Measurements from ENCODE around the gene SNAPC2. TPM values are rescaled to one million over a fixed set of nuclear protein-coding genes. Genes with fewer than 3 reads are reported as not detected.

SNAPC2 gene
- total RNA-seq, 1 experiment from 2014 or later = 23.2 TPM

DNA sequence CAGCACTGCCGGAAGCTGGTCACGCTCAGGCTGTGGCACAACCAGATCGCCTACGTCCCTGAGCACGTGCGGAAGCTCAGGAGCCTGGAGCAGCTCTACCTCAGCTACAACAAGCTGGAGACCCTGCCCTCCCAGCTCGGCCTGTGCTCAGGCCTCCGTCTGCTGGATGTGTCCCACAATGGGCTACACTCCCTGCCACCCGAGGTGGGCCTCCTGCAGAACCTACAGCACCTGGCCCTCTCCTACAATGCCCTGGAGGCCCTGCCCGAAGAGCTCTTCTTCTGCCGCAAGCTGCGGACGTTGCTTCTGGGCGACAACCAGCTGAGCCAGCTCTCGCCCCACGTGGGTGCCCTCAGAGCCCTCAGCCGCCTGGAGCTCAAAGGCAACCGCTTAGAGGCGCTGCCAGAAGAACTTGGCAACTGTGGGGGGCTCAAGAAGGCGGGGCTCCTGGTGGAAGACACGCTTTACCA, 19.7 kb upstream of the SNAPC2 start (continued):
- no peak for TF ChIP-seq MLX (CRISPR knock-in tag; IDR thresholded peaks at IDR 0.05)
- no peak for TF ChIP-seq JUN (CRISPR knock-in tag; IDR thresholded peaks at IDR 0.05)
- no peak for TF ChIP-seq ETV6 (CRISPR knock-in tag; IDR thresholded peaks at IDR 0.05)
- no peak for TF ChIP-seq ZNF416 (CRISPR knock-in tag; IDR thresholded peaks at IDR 0.05)
- no peak for TF ChIP-seq ZNF423 (CRISPR knock-in tag; IDR thresholded peaks at IDR 0.05)
- TF ChIP-seq GABPB1 (CRISPR knock-in tag; IDR thresholded peaks at IDR 0.05) = no peak

- Mint-ChIP-seq H3K27ac (no peak overlapping the region), H3K9me3 (no peaks in the 10 kb centered on the region), H3K36me3 (no peaks in the 10 kb centered on the region), H3K4me1 (peaks cover 20% of the 10 kb centered on the region), H3K4me3 (no peak overlapping the region), H3K27me3 (ENCODE audit: low read depth) (peaks cover 13% of the 10 kb centered on the region)
- POLR2A ChIA-PET = interaction anchor here (1.1 to 1.4 kb wide), 3 partner anchors 13 to 43 kb away, joined by 3 to 5 read pairs (median 3); partner anchors contain the start of genes LRRC8E and TIMM44
- CTCF ChIA-PET = interaction anchor here (0.5 to 5.0 kb wide), 12 partner anchors 12 to 1027 kb away, joined by 3 to 70 read pairs (median 6); partner anchors contain the start of genes LRRC8E, PRR36, SNAPC2 and TIMM44
- DNase-seq (ENCODE audit: low spot score) = no peak
- ATAC-seq = no peak
- TF ChIP-seq OVOL2 (CRISPR knock-in tag; IDR thresholded peaks at IDR 0.05; ENCODE audit: borderline replicate concordance) (no peak), TP53 (CRISPR knock-in tag; IDR thresholded peaks at IDR 0.05) (no peak), EMX1 (CRISPR knock-in tag; IDR thresholded peaks at IDR 0.05) (no peak), SOX15 (CRISPR knock-in tag; IDR thresholded peaks at IDR 0.05) (no peak), ARID4B (CRISPR knock-in tag; IDR thresholded peaks at IDR 0.05; ENCODE audit: borderline replicate concordance) (no peak), ZNF138 (CRISPR knock-in tag; conservative IDR thresholded peaks at IDR 0.05) (no peak), HMGA2 (CRISPR knock-in tag; IDR thresholded peaks at IDR 0.05) (no peak), STAT6 (CRISPR knock-in tag; conservative IDR thresholded peaks at IDR 0.05; ENCODE audit: low read depth) (no peak), ZNF423 (CRISPR knock-in tag; IDR thresholded peaks at IDR 0.05) (no peak), PRRX2 (CRISPR knock-in tag; IDR thresholded peaks at IDR 0.05) (no peak), IRF2 (CRISPR knock-in tag; IDR thresholded peaks at IDR 0.05; ENCODE audit: borderline replicate concordance, low read depth) (no peak), ZNF425 (CRISPR knock-in tag; conservative IDR thresholded peaks at IDR 0.05) (no peak)
- TF ChIP-seq, protein P1, sequence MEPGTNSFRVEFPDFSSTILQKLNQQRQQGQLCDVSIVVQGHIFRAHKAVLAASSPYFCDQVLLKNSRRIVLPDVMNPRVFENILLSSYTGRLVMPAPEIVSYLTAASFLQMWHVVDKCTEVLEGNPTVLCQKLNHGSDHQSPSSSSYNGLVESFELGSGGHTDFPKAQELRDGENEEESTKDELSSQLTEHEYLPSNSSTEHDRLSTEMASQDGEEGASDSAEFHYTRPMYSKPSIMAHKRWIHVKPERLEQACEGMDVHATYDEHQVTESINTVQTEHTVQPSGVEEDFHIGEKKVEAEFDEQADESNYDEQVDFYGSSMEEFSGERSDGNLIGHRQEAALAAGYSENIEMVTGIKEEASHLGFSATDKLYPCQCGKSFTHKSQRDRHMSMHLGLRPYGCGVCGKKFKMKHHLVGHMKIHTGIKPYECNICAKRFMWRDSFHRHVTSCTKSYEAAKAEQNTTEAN (CRISPR knock-in tag; IDR thresholded peaks at IDR 0.05) = no peak
- TF ChIP-seq, protein P2, sequence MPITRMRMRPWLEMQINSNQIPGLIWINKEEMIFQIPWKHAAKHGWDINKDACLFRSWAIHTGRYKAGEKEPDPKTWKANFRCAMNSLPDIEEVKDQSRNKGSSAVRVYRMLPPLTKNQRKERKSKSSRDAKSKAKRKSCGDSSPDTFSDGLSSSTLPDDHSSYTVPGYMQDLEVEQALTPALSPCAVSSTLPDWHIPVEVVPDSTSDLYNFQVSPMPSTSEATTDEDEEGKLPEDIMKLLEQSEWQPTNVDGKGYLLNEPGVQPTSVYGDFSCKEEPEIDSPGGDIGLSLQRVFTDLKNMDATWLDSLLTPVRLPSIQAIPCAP (CRISPR knock-in tag; IDR thresholded peaks at IDR 0.05) = no peak
- TF ChIP-seq, protein P3, sequence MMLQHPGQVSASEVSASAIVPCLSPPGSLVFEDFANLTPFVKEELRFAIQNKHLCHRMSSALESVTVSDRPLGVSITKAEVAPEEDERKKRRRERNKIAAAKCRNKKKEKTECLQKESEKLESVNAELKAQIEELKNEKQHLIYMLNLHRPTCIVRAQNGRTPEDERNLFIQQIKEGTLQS (CRISPR knock-in tag; conservative IDR thresholded peaks at IDR 0.05) = no peak
Measured at GRCh38 chr19:7900931-7901330, 19.2 kb upstream of the SNAPC2 start.

Data from WTC11 (cell line).